SK-N-SH (cell line): ENCODE measurements around the gene NOXA1. TPM values are rescaled to one million over a fixed set of nuclear protein-coding genes. Genes with fewer than 3 reads are reported as not detected.

Source experiments
- CTCF ChIA-PET: fragments of 300-600, 350-600 bp; formaldehyde crosslinking; extraction: SDS; loops from one replicate; lab custom pipeline; 2021; lab: Yijun Ruan, JAX
- POLR2A ChIA-PET: fragments of 350-600 bp; sonication (Branson Sonifier 250); formaldehyde crosslinking; extraction: SDS; loops from one replicate; lab custom pipeline; 2020; ENCODE audit warnings: antibody characterized with exemption, inconsistent platforms; lab: Yijun Ruan, JAX
- DNase-seq: peaks from one replicate; pipeline ENCODE4 v3.0.0; 2012
- H2AFZ ChIP-seq: fragments of 200-600 bp; sonication (generic); 2 replicates; pipeline ENCODE4 v1.8.1; 2016; ENCODE audit warnings: antibody characterized with exemption, mild to moderate bottlenecking, low read depth
- H3F3A ChIP-seq: fragments of 200-600 bp; sonication (generic); replicated peaks from 2 replicates; pipeline ENCODE3; 2016; ENCODE audit warnings: antibody characterized with exemption, mild to moderate bottlenecking; ENCODE audit not compliant: insufficient read depth
- H3K27ac ChIP-seq, 2 experiments: fragments of 200-500 bp in 1 of 2; fragments of 200-600 bp in 1 of 2; sonication (Bioruptor generic) in 1 of 2; sonication (generic), shearing (Covaris generic) in 1 of 2; 2 replicates each; pipeline versions ENCODE4 v1.5.1 to v1.6.1; 2014 to 2016; ENCODE audit warnings: low read depth in 2 of 2, inconsistent platforms in 1 of 2, low read length in 1 of 2, mild to moderate bottlenecking in 1 of 2, mixed read lengths in 1 of 2
- H3K27me3 ChIP-seq: fragments of 200-600 bp; sonication (generic), shearing (Covaris generic); 2 replicates; pipeline ENCODE4 v1.6.1; 2016; ENCODE audit warnings: mixed run types; ENCODE audit not compliant: insufficient read depth
- H3K36me3 ChIP-seq, 2 experiments: fragments of 200-500 bp in 1 of 2; fragments of 200-600 bp in 1 of 2; sonication (Bioruptor generic) in 1 of 2; sonication (generic) in 1 of 2; replicated peaks in 1 of 2; 2 replicates each; pipeline versions ENCODE3 to v1.5.1; 2014 to 2016; ENCODE audit warnings: low read length in 1 of 2, mild to moderate bottlenecking in 1 of 2; ENCODE audit not compliant: insufficient read depth in 2 of 2, control insufficient read depth in 1 of 2
- H3K4me1 ChIP-seq, 2 experiments: fragments of 200-500 bp in 1 of 2; fragments of 200-600 bp in 1 of 2; sonication (Bioruptor generic) in 1 of 2; sonication (generic), shearing (Covaris generic) in 1 of 2; 2 replicates each; pipeline versions ENCODE4 v1.5.1 to v1.6.1; 2014 to 2016; ENCODE audit warnings: low read depth in 1 of 2, low read length in 1 of 2, mixed run types in 1 of 2; ENCODE audit not compliant: insufficient read depth in 2 of 2, control insufficient read depth in 1 of 2
- H3K4me2 ChIP-seq: fragments of 200-600 bp; sonication (generic), shearing (Covaris generic); 2 replicates; pipeline ENCODE4 v1.6.1; 2017; ENCODE audit warnings: mixed run types
- H3K4me3 ChIP-seq, 2 experiments: fragments of 200-500 bp in 1 of 2; fragments of 200-600 bp in 1 of 2; sonication (Bioruptor generic) in 1 of 2; sonication (generic), shearing (Covaris generic) in 1 of 2; 2 replicates each; pipeline versions ENCODE4 v1.5.1 to v1.8.1; 2014 to 2016; ENCODE audit warnings: low read depth in 2 of 2, inconsistent platforms in 1 of 2, low read length in 1 of 2, mild to moderate bottlenecking in 1 of 2, mixed read lengths in 1 of 2, moderate library complexity in 1 of 2
- H3K79me2 ChIP-seq: fragments of 200-600 bp; sonication (generic); 2 replicates; pipeline ENCODE4 v1.8.1; 2017; ENCODE audit warnings: mild to moderate bottlenecking; ENCODE audit not compliant: insufficient read depth
- H3K9ac ChIP-seq: fragments of 200-600 bp; sonication (generic); 2 replicates; pipeline ENCODE4 v1.6.1; 2017; ENCODE audit warnings: mixed run types
- H3K9me2 ChIP-seq: fragments of 200-600 bp; sonication (generic); 2 replicates; pipeline ENCODE4 v1.6.1; 2017; ENCODE audit warnings: mixed run types
- H3K9me3 ChIP-seq: fragments of 200-600 bp; sonication (generic); 2 replicates; pipeline ENCODE4 v1.6.1; 2017; ENCODE audit warnings: mixed run types, mild to moderate bottlenecking, moderate library complexity
- H4K20me1 ChIP-seq: fragments of 200-600 bp; sonication (generic); 2 replicates; pipeline ENCODE4 v1.6.1; 2017; ENCODE audit warnings: mild to moderate bottlenecking, mixed run types; ENCODE audit not compliant: insufficient read depth
- EP300 ChIP-seq, 2 experiments: IDR thresholded peaks; 2 replicates each; pipeline versions ENCODE4 v1.4.0 to v1.6.1; 2012; ENCODE audit warnings: borderline replicate concordance in 1 of 2, low read depth in 1 of 2, low read length in 1 of 2
- EZH2phosphoT487 ChIP-seq: fragments of 200-600 bp; sonication (generic); IDR thresholded peaks from 2 replicates; pipeline ENCODE4 v1.6.1; 2017; ENCODE audit warnings: low read depth, mixed run types, mild to moderate bottlenecking, antibody characterized with exemption, moderate library complexity, borderline replicate concordance
- GATA2 ChIP-seq: sonication (generic); formaldehyde crosslinking; IDR thresholded peaks from 2 replicates; pipeline ENCODE4 v1.5.0; 2020; ENCODE audit warnings: mild to moderate bottlenecking, missing genetic modification reagents
- JUND ChIP-seq: IDR thresholded peaks from 2 replicates; pipeline ENCODE4 v1.4.0; 2012
- NRF1 ChIP-seq: IDR thresholded peaks from 2 replicates; pipeline ENCODE4 v1.6.1; 2012; ENCODE audit warnings: low read depth, mild to moderate bottlenecking, low read length
- RAD21 ChIP-seq: IDR thresholded peaks from 2 replicates; pipeline ENCODE4 v1.6.1; 2012; ENCODE audit warnings: mild to moderate bottlenecking, low read length
- RXRA ChIP-seq: IDR thresholded peaks from 2 replicates; pipeline ENCODE4 v1.4.0; 2012; ENCODE audit warnings: low read depth, mild to moderate bottlenecking, borderline replicate concordance
- TAF1 ChIP-seq: IDR thresholded peaks from 2 replicates; pipeline ENCODE4 v1.6.1; 2012; ENCODE audit warnings: low read depth, mild to moderate bottlenecking, low read length, moderate library complexity, borderline replicate concordance
- TCF12 ChIP-seq: IDR thresholded peaks from 2 replicates; pipeline ENCODE4 v1.4.0; 2012
- TEAD4 ChIP-seq: IDR thresholded peaks from 2 replicates; pipeline ENCODE4 v1.4.0; 2012; ENCODE audit warnings: mild to moderate bottlenecking, borderline replicate concordance; ENCODE audit not compliant: insufficient read depth
- WGBS: methylation state at CpG from one replicate; pipeline ENCODE4 v1.1.6; 2017; ENCODE audit warnings: low lambda C conversion rate; 5-methylcytosine and 5-hydroxymethylcytosine counted together
- polyA plus RNA-seq, 3 experiments: library from polyadenylated mRNA; depleted of rRNA; stranded (reverse); fragments of >200 nt; gene quantifications; 2 replicates each; pipeline ENCODE4 v1.2.3, GENCODE V29; 2012
- TF ChIP-seq, protein P1 (sequence below): fragments of 150-350 bp; IDR thresholded peaks from 2 replicates; pipeline ENCODE4 v1.6.1; 2017; ENCODE audit warnings: antibody characterized with exemption, low read length, low read depth, borderline replicate concordance
- TF ChIP-seq, protein P2 (sequence below): IDR thresholded peaks from 2 replicates; pipeline ENCODE4; 2012
- TF ChIP-seq, protein P3 (sequence below): IDR thresholded peaks from 2 replicates; pipeline ENCODE4 v1.4.0; 2012; ENCODE audit warnings: low read depth
- TF ChIP-seq, protein P4 (sequence below): fragments of 150-350 bp; IDR thresholded peaks from 2 replicates; pipeline ENCODE4 v1.6.1; 2016; ENCODE audit warnings: mild to moderate bottlenecking, low read depth, low read length

The NOXA1 gene
- polyA plus RNA-seq, 1 of the 3 experiments (the other 2 are of a cell fraction) = 0.39 TPM

DNA sequence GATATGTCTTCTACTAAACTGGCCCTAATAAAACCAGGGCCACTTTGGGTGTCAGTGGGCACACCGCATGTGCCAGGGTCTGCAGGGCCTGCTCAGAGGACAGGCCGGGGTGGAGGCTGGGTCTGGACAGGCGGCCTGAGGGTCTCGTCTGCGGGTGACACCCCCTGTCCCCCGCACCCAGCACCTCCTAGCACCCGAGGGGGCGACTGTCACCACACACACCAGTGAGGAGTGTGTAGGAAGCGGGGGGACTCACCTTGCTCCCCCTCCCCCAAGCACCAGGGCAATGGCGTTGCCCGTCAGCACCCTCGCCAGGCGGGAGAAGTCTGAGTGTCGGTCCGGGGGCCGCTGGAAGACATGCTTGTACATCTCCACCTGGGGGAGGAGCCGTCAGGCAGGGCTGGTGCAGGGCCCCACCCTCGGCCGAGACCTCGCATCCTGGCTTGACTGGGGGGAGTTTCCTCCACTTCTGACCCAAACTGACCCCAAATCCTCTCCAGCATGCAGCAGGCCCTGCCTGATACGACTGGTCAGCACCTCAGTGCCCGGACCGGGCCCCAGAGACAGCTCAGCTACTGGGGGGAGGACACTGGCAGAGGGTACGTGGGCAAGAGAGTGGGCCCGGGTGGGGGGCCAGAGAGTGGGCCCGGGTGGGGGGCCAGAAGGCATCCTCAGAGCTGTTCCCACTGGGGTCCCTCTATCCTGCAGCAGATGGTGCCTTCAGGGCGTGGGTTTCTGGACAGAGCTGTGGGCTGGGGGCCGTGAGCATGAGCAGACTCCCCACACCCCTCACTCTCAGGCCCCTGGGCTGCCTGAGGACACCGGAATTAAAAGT, 54.8 kb downstream of the NOXA1 start (continued):
- TF ChIP-seq, protein P1, sequence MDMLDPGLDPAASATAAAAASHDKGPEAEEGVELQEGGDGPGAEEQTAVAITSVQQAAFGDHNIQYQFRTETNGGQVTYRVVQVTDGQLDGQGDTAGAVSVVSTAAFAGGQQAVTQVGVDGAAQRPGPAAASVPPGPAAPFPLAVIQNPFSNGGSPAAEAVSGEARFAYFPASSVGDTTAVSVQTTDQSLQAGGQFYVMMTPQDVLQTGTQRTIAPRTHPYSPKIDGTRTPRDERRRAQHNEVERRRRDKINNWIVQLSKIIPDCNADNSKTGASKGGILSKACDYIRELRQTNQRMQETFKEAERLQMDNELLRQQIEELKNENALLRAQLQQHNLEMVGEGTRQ = no peak

DNA sequence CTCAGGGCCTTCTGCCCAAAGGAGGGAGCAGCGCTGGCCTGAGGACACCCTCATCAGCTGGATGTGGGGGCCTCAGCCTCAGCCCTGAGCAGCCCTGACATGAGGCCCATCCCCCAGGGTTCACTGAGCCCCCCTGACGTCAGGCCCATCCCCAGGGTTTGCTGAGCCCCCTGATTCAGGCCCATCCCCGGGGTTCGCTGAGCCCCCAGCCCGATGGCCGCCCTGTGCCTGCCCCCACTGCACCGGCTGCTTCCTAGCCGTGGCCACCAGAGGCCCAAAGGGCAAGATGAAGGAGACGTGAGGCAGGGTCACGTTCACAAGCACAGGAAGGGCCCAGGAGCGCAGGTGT, 55.4 kb downstream of the NOXA1 start:
- Histone ChIP-seq H3K4me2 (no peak overlapping the region), H3K79me2 (no peaks in the 10 kb centered on the region), H3K4me1 (peaks cover 0 to 39% of the 10 kb centered on the region in 2 experiments; a peak in 1 of 4 replicates), H2AFZ (no peak overlapping the region), H3K27me3 (no peaks in the 10 kb centered on the region), H4K20me1 (no peaks in the 10 kb centered on the region), H3K9ac (no peak overlapping the region), H3K9me2 (no peaks in the 10 kb centered on the region), H3K9me3 (no peaks in the 10 kb centered on the region), H3K36me3 (no peaks in the 10 kb centered on the region), H3F3A (no peaks in the 10 kb centered on the region), H3K27ac (no peak overlapping the region), H3K4me3 (no peak overlapping the region)
- DNase-seq = no peak
- ChIA-PET CTCF (interaction anchor here (0.8 to 1.6 kb wide), 3 partner anchors 10 to 192 kb away, joined by 3 to 5 read pairs (median 3); no protein-coding TSS in a partner anchor), POLR2A (no interaction called here)
- 84% methylated on average over 8 of the region's 11 CpGs for WGBS
- TF ChIP-seq EP300 (IDR thresholded peaks at IDR 0.05; ENCODE audit: borderline replicate concordance in 1 of 2, low read depth in 1 of 2, low read length in 1 of 2) (no peak), RXRA (no peak), JUND (no peak), NRF1 (no peak), RAD21 (no peak), TEAD4 (no peak), TAF1 (no peak), TCF12 (no peak), GATA2 (CRISPR knock-in tag) (no peak), EZH2phosphoT487 (no peak)
- TF ChIP-seq, protein P2, sequence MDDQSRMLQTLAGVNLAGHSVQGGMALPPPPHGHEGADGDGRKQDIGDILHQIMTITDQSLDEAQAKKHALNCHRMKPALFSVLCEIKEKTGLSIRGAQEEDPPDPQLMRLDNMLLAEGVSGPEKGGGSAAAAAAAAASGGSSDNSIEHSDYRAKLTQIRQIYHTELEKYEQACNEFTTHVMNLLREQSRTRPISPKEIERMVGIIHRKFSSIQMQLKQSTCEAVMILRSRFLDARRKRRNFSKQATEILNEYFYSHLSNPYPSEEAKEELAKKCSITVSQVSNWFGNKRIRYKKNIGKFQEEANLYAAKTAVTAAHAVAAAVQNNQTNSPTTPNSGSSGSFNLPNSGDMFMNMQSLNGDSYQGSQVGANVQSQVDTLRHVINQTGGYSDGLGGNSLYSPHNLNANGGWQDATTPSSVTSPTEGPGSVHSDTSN = no peak
- TF ChIP-seq, protein P3, sequence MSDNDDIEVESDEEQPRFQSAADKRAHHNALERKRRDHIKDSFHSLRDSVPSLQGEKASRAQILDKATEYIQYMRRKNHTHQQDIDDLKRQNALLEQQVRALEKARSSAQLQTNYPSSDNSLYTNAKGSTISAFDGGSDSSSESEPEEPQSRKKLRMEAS = no peak
- TF ChIP-seq, protein P4, sequence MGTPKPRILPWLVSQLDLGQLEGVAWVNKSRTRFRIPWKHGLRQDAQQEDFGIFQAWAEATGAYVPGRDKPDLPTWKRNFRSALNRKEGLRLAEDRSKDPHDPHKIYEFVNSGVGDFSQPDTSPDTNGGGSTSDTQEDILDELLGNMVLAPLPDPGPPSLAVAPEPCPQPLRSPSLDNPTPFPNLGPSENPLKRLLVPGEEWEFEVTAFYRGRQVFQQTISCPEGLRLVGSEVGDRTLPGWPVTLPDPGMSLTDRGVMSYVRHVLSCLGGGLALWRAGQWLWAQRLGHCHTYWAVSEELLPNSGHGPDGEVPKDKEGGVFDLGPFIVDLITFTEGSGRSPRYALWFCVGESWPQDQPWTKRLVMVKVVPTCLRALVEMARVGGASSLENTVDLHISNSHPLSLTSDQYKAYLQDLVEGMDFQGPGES = no peak
- TF ChIP-seq, protein P1 = no peak
